Measurements from ENCODE around the gene B3GNT2. TPM values are rescaled to one million over a fixed set of nuclear protein-coding genes. Genes with fewer than 3 reads are reported as not detected.

Gene B3GNT2
- total and polyA plus RNA-seq, 2 donors (not counting 3 experiments of a cell fraction or from before 2014, with no cell fraction given) = 9.5 to 21.2 TPM

DNA sequence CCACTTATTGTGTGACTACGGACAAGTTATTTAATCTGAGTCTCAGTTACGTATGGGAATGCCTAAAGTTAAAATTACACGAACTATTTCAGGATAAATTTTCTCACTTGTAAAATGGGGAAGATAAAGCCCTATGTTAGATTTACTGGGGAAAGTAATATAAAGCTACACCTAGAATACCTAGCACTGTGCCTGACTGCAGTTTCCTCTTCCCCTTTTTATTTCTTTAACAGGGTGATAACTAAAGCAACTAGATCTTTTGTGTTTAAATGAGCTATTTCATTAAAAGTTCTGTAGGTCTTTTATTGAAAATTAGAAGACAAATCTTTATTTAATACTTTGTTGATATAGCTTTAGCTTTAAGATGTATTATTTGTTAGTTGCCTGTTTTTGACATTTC, 5.0 kb downstream of the B3GNT2 start:
- no peak overlapping the region for H2AFZ ChIP-seq (ENCODE audit: low read depth, low read length)
- H3K79me2 ChIP-seq (ENCODE audit: control insufficient read depth, insufficient read depth, low read length) = peaks cover 62% of the 10 kb centered on the region
- DNase-seq (ENCODE audit: low read depth, low spot score) (no peak), FAIRE-seq (no peak)
- no peak overlapping the region for H3K27ac ChIP-seq (ENCODE audit: insufficient read depth, low read depth, low read length)
- no peaks in the 10 kb centered on the region for H3K27me3 ChIP-seq (ENCODE audit: control insufficient read depth in 2 of 2, insufficient read depth in 2 of 2, low read length in 2 of 2)
- H3K4me3 ChIP-seq (replicated peaks in 1 of 3; ENCODE audit: insufficient read depth in 1 of 3, low read depth in 1 of 3, low read length in 3 of 3) = no peak overlapping the region
- peaks cover 4% of the 10 kb centered on the region for H4K20me1 ChIP-seq (replicated peaks; ENCODE audit: control insufficient read depth, extremely low read depth, insufficient read depth, low read length)
- no peaks in the 10 kb centered on the region for H3K9me3 ChIP-seq (replicated peaks; ENCODE audit: control insufficient read depth, insufficient read depth, low read length)
- no TSS peak for BruUV-seq (replicated peaks)
- peaks cover 8% of the 10 kb centered on the region for H3K4me1 ChIP-seq (ENCODE audit: control insufficient read depth, extremely low read depth, insufficient read depth, low read length)
- ChIA-PET CTCF (interaction anchor here (0.6 to 1.8 kb wide), 3 partner anchors 13 to 1294 kb away, joined by 3 to 6 read pairs (median 3); no protein-coding TSS in a partner anchor), POLR2A (no interaction called here)
- no peaks in the 10 kb centered on the region for H3K9me1 ChIP-seq (replicated peaks; ENCODE audit: control insufficient read depth, extremely low read depth, insufficient read depth, low read length)
- TF ChIP-seq MYC (IDR thresholded peaks at IDR 0.05; ENCODE audit: low read depth, low read length) (no peak), EZH2 (IDR thresholded peaks at IDR 0.05; ENCODE audit: borderline replicate concordance, low read depth, low read length, severe bottlenecking) (no peak), POLR2A (IDR thresholded peaks at IDR 0.05; ENCODE audit: low read depth, low read length) (no peak), GATA2 (IDR thresholded peaks at IDR 0.05; ENCODE audit: insufficient read depth, insufficient read length, low read depth, low read length) (no peak)
- TF ChIP-seq, protein P1, sequence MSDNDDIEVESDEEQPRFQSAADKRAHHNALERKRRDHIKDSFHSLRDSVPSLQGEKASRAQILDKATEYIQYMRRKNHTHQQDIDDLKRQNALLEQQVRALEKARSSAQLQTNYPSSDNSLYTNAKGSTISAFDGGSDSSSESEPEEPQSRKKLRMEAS (IDR thresholded peaks at IDR 0.05; ENCODE audit: insufficient read depth, insufficient read length) = no peak
- intact Hi-C loops (cut with micrococcal nuclease) (no loop called here), dilution Hi-C loops (cut with MboI; ENCODE audit: extremely low pct_ligation_motif_present, low sequenced_read_pairs) (no loop called here)
- H3K9ac ChIP-seq (replicated peaks; ENCODE audit: extremely low read depth, insufficient read depth, low read length) = no peak overlapping the region
- H3K36me3 ChIP-seq (ENCODE audit: control insufficient read depth in 2 of 2, extremely low read depth in 1 of 2, insufficient read depth in 2 of 2, low read length in 2 of 2) = no peaks in the 10 kb centered on the region
- no peak overlapping the region for H3K4me2 ChIP-seq (ENCODE audit: insufficient read depth, low read length)

DNA sequence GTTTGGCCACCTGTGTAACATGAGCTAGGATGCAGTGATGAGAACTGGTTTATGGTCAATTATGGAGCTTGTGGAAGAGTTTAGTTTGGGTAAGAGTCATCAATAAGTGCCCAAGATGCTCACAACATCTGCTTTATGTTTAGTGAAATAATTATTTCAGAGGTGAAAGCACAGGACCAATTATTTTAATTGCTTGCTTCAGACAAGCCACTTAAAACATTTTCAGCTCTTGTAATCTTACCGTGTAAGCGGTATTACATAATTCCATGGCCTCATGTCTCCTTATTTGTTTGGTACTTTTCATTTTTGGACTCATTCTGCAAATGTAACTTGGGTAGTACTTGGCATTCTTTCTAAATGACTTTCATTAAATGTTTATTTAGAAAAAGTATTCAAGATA, 5.4 kb downstream of the B3GNT2 start:
- POLR2A ChIA-PET = no interaction called here
- FAIRE-seq (no peak), DNase-seq (ENCODE audit: low read depth, low spot score) (no peak)
- H3K9me3 ChIP-seq (replicated peaks; ENCODE audit: control insufficient read depth, insufficient read depth, low read length) = no peaks in the 10 kb centered on the region
- BruUV-seq (replicated peaks) = no TSS peak
- H3K36me3 ChIP-seq (ENCODE audit: control insufficient read depth in 2 of 2, extremely low read depth in 1 of 2, insufficient read depth in 2 of 2, low read length in 2 of 2) = no peaks in the 10 kb centered on the region
- dilution Hi-C loops (cut with MboI; ENCODE audit: extremely low pct_ligation_motif_present, low sequenced_read_pairs) (no loop called here), intact Hi-C loops (cut with micrococcal nuclease) (no loop called here)
- no peak overlapping the region for H3K4me3 ChIP-seq (replicated peaks in 1 of 3; ENCODE audit: insufficient read depth in 1 of 3, low read depth in 1 of 3, low read length in 3 of 3)
- no peaks in the 10 kb centered on the region for H3K9me1 ChIP-seq (replicated peaks; ENCODE audit: control insufficient read depth, extremely low read depth, insufficient read depth, low read length)
- no peak overlapping the region for H3K9ac ChIP-seq (replicated peaks; ENCODE audit: extremely low read depth, insufficient read depth, low read length)
- no peak for TF ChIP-seq POLR2AphosphoS5 (IDR thresholded peaks at IDR 0.05; ENCODE audit: insufficient read depth, low read depth, low read length)
- TF ChIP-seq FOS (IDR thresholded peaks at IDR 0.05; ENCODE audit: borderline replicate concordance, insufficient read depth, low read length) = no peak
- TF ChIP-seq, protein P1 (IDR thresholded peaks at IDR 0.05; ENCODE audit: insufficient read depth, insufficient read length) = no peak
- no peak for TF ChIP-seq JUN (IDR thresholded peaks at IDR 0.05; ENCODE audit: borderline replicate concordance, insufficient read depth, insufficient read length, low read depth)
- no peak for TF ChIP-seq GATA2 (IDR thresholded peaks at IDR 0.05; ENCODE audit: insufficient read depth, insufficient read length, low read depth, low read length)
- TF ChIP-seq, protein P2, sequence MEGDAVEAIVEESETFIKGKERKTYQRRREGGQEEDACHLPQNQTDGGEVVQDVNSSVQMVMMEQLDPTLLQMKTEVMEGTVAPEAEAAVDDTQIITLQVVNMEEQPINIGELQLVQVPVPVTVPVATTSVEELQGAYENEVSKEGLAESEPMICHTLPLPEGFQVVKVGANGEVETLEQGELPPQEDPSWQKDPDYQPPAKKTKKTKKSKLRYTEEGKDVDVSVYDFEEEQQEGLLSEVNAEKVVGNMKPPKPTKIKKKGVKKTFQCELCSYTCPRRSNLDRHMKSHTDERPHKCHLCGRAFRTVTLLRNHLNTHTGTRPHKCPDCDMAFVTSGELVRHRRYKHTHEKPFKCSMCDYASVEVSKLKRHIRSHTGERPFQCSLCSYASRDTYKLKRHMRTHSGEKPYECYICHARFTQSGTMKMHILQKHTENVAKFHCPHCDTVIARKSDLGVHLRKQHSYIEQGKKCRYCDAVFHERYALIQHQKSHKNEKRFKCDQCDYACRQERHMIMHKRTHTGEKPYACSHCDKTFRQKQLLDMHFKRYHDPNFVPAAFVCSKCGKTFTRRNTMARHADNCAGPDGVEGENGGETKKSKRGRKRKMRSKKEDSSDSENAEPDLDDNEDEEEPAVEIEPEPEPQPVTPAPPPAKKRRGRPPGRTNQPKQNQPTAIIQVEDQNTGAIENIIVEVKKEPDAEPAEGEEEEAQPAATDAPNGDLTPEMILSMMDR (IDR thresholded peaks at IDR 0.05; ENCODE audit: extremely low read depth in 1 of 2, insufficient read depth in 1 of 2, low read depth in 1 of 2, low read length in 2 of 2) = no peak
- no peak for TF ChIP-seq EZH2 (IDR thresholded peaks at IDR 0.05; ENCODE audit: borderline replicate concordance, low read depth, low read length, severe bottlenecking)
- TF ChIP-seq POLR2A (IDR thresholded peaks at IDR 0.05; ENCODE audit: low read depth, low read length) = no peak
- no peak for TF ChIP-seq MYC (IDR thresholded peaks at IDR 0.05; ENCODE audit: low read depth, low read length)
- H3K4me2 ChIP-seq (ENCODE audit: insufficient read depth, low read length) = no peak overlapping the region
- no peak overlapping the region for H2AFZ ChIP-seq (ENCODE audit: low read depth, low read length)
- H3K27me3 ChIP-seq (ENCODE audit: control insufficient read depth in 2 of 2, insufficient read depth in 2 of 2, low read length in 2 of 2) = no peaks in the 10 kb centered on the region
- CTCF ChIA-PET = interaction anchor here (1.4 to 1.8 kb wide), 2 partner anchors 13 to 108 kb away, joined by 3 to 6 read pairs; no protein-coding TSS in a partner anchor
- H3K4me1 ChIP-seq (ENCODE audit: control insufficient read depth, extremely low read depth, insufficient read depth, low read length) = peaks cover 8% of the 10 kb centered on the region
- H3K79me2 ChIP-seq (ENCODE audit: control insufficient read depth, insufficient read depth, low read length) = peaks cover 62% of the 10 kb centered on the region
- H3K27ac ChIP-seq (ENCODE audit: insufficient read depth, low read depth, low read length) = no peak overlapping the region
- H4K20me1 ChIP-seq (replicated peaks; ENCODE audit: control insufficient read depth, extremely low read depth, insufficient read depth, low read length) = peaks cover 4% of the 10 kb centered on the region
